ENCODE measurements around the gene PACSIN3. TPM values are rescaled to one million over a fixed set of nuclear protein-coding genes. Genes with fewer than 3 reads are reported as not detected.

PACSIN3 gene
- total RNA-seq, result 72.3 and 102 TPM in 2 replicates

GRCh38 chr11:47186076-47186699, at the start of gene PACSIN3:
Gene PACSIN3, minus strand, starts transcription at chr11:47186434. Its CDS starts 3,707 bp downstream, at chr11:47182727.

GRCh38 chr11:47176328-47177228, 9.7 kb downstream of the PACSIN3 start, which contains the start of gene ARFGAP2:
Gene ARFGAP2, minus strand, starts transcription at chr11:47176879. Its CDS starts 26 bp downstream, at chr11:47176853.

Other genes starting within 250 kb of the PACSIN3 start
- 18.9 and 25.9 TPM in 2 replicates for gene CSTPP1, start 249.7 kb downstream of the PACSIN3 start, total RNA-seq
- gene ARFGAP2, start 9.6 kb downstream of the PACSIN3 start, total RNA-seq, result 70.7 and 92.8 TPM in 2 replicates
- 43.0 and 50.7 TPM in 2 replicates for gene DDB2, start 28.5 kb upstream of the PACSIN3 start, total RNA-seq
- gene ACP2, start 62.4 kb upstream of the PACSIN3 start, total RNA-seq, result 19.8 and 23.1 TPM in 2 replicates
- 12.4 and 14.0 TPM in 2 replicates for gene NR1H3, start 71.6 kb upstream of the PACSIN3 start, total RNA-seq
- gene MADD, start 83.7 kb upstream of the PACSIN3 start, total RNA-seq, result 13.8 and 15.1 TPM in 2 replicates
- not detected in 2 replicates for gene MYBPC3, start 166.3 kb upstream of the PACSIN3 start, total RNA-seq
- not detected in 2 replicates for gene SPI1, start 192.1 kb upstream of the PACSIN3 start, total RNA-seq
- 84.5 and 97.5 TPM in 2 replicates for gene SLC39A13, start 222.2 kb upstream of the PACSIN3 start, total RNA-seq
- gene PSMC3, start 240.0 kb upstream of the PACSIN3 start, total RNA-seq, result 123 and 233 TPM in 2 replicates